Measurements from ENCODE around the gene FAM167B.
"Not testable (repeated sequence)": the region's sequence is repeated elsewhere in the genome, so short reads cannot be mapped to it uniquely, and the experiment has no call there.

DNA sequence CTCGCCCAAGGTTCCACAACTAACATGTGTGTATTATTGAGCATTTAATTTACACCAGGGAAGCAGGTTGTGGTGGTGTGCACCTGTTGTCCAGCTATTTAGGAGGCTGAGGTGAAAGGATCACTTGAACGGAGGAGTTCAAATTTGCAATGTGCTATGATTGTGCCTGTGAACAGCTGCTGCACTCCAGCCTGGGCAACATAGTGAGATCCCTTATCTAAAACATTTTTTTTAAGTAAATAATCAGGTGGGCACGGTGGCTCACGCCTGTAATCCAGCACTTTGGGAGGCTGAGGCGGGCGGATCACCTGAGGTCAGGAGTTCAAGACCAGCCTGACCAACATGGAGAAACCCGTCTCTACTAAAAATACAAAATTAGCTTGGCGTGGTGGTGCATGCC, 37.8 kb downstream of the FAM167B start:
- TF ChIP-seq, protein P1, sequence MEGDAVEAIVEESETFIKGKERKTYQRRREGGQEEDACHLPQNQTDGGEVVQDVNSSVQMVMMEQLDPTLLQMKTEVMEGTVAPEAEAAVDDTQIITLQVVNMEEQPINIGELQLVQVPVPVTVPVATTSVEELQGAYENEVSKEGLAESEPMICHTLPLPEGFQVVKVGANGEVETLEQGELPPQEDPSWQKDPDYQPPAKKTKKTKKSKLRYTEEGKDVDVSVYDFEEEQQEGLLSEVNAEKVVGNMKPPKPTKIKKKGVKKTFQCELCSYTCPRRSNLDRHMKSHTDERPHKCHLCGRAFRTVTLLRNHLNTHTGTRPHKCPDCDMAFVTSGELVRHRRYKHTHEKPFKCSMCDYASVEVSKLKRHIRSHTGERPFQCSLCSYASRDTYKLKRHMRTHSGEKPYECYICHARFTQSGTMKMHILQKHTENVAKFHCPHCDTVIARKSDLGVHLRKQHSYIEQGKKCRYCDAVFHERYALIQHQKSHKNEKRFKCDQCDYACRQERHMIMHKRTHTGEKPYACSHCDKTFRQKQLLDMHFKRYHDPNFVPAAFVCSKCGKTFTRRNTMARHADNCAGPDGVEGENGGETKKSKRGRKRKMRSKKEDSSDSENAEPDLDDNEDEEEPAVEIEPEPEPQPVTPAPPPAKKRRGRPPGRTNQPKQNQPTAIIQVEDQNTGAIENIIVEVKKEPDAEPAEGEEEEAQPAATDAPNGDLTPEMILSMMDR (IDR thresholded peaks at IDR 0.05): not testable (repeated sequence)
- TF ChIP-seq POLR2A (IDR thresholded peaks at IDR 0.05): not testable (repeated sequence)

Data from thyroid gland (tissue), 4 donors.